Activated gamma-delta T cell treated with Interleukin-2 at 50 U/mL for 16 hours (primary cell): ENCODE measurements around the gene AKAP13.

Experiments used
- DNase-seq: peaks from one replicate; pipeline ENCODE4 v3.0.0-alpha.2; 2020

Gene AKAP13

GRCh38 chr15:85763673-85764633 is 383.6 kb downstream of the AKAP13 start:
- no peak for DNase-seq

GRCh38 chr15:85764649-85765277 is 384.4 kb downstream of the AKAP13 start:
- no peak for DNase-seq

GRCh38 chr15:85766001-85766831 is 385.8 kb downstream of the AKAP13 start:
- no peak for DNase-seq

- DNase-seq: no peak
Measured at GRCh38 chr15:85767785-85768529, 387.6 kb downstream of the AKAP13 start.

GRCh38 chr15:85768595-85769168 is 388.3 kb downstream of the AKAP13 start:
- DNase-seq: no peak

- no peak for DNase-seq
Measured at GRCh38 chr15:85769182-85769900, 388.9 kb downstream of the AKAP13 start.

- DNase-seq: no peak
Measured at GRCh38 chr15:85770096-85771041, 390.0 kb downstream of the AKAP13 start.

- DNase-seq: no peak
Measured at GRCh38 chr15:85771271-85771670, 390.9 kb downstream of the AKAP13 start.

- DNase-seq: no peak
Measured at GRCh38 chr15:85771781-85772445, 391.5 kb downstream of the AKAP13 start.

- DNase-seq: no peak
Measured at GRCh38 chr15:85772668-85773067, 392.3 kb downstream of the AKAP13 start.

GRCh38 chr15:85773249-85773648 is 392.8 kb downstream of the AKAP13 start:
- no peak for DNase-seq

- DNase-seq: no peak
Measured at GRCh38 chr15:85773970-85774369, 393.6 kb downstream of the AKAP13 start.

- DNase-seq: no peak
Measured at GRCh38 chr15:85777250-85778106, 397.1 kb downstream of the AKAP13 start.

GRCh38 chr15:85778107-85778776 is 397.8 kb downstream of the AKAP13 start:
- no peak for DNase-seq

- DNase-seq: no peak
Measured at GRCh38 chr15:85779249-85779648, 398.8 kb downstream of the AKAP13 start.

GRCh38 chr15:85780225-85780985 is 400.0 kb downstream of the AKAP13 start:
- DNase-seq: no peak

GRCh38 chr15:85781099-85781498 is 400.7 kb downstream of the AKAP13 start:
- no peak for DNase-seq
